ENCODE results near the gene GADD45B.
A peak's percentile ranks its signal among the peaks of the same experiment; 100 is the strongest.

Gene GADD45B

GRCh38 chr19:2475702-2476450 is at the start of gene GADD45B:
TSS of gene GADD45B (plus strand) at chr19:2476127. CDS start at chr19:2476359, 232 bp downstream.
- DNase-seq: peak; percentile 72

- no peak for DNase-seq
These were observed 49.1 kb upstream of the GADD45B start for GRCh38 chr19:2426611-2427428.

- DNase-seq: peak; percentile 75
These were observed 48.3 kb upstream of the GADD45B start, which contains the start of gene TIMM13 for GRCh38 chr19:2427429-2428320. TSS of gene TIMM13 (minus strand) at chr19:2427586. CDS start at chr19:2427533, 53 bp downstream.

GRCh38 chr19:2428321-2428690 is 47.6 kb upstream of the GADD45B start:
- DNase-seq: no peak

- DNase-seq: no peak
These were observed 46.9 kb upstream of the GADD45B start for GRCh38 chr19:2428756-2429711.

- DNase-seq: no peak
These were observed 45.9 kb upstream of the GADD45B start for GRCh38 chr19:2429917-2430535.

- no peak for DNase-seq
These were observed 44.4 kb upstream of the GADD45B start for GRCh38 chr19:2431318-2432055.

- no peak for DNase-seq
These were observed 43.6 kb upstream of the GADD45B start for GRCh38 chr19:2432131-2432848.

- DNase-seq: no peak
These were observed 42.1 kb upstream of the GADD45B start for GRCh38 chr19:2433854-2434253.

GRCh38 chr19:2434267-2434666 is 41.7 kb upstream of the GADD45B start:
- no peak for DNase-seq

- DNase-seq: no peak
These were observed 41.1 kb upstream of the GADD45B start for GRCh38 chr19:2434721-2435265.

GRCh38 chr19:2436384-2436783 is 39.5 kb upstream of the GADD45B start:
- DNase-seq: no peak

GRCh38 chr19:2436926-2437325 is 39.0 kb upstream of the GADD45B start:
- no peak for DNase-seq

GRCh38 chr19:2438178-2438577 is 37.7 kb upstream of the GADD45B start:
- DNase-seq: no peak

- DNase-seq: no peak
These were observed 35.4 kb upstream of the GADD45B start for GRCh38 chr19:2440515-2440914.

- DNase-seq: no peak
These were observed 34.7 kb upstream of the GADD45B start for GRCh38 chr19:2441096-2441752.

- DNase-seq: no peak
These were observed 32.7 kb upstream of the GADD45B start for GRCh38 chr19:2443116-2443784.

- DNase-seq: no peak
These were observed 32.1 kb upstream of the GADD45B start for GRCh38 chr19:2443785-2444182.
